HepG2 (cell line): ENCODE results near the gene HABP2.

Experiments
- CEBPB ChIP-seq: IDR thresholded peaks from 2 replicates; pipeline ENCODE4 v1.6.1; 2011; ENCODE audit warnings: low read depth, low read length, improper control_type of control experiment, borderline replicate concordance
- EZH2 ChIP-seq: conservative IDR thresholded peaks from 2 replicates; pipeline ENCODE4 v1.6.1; 2012; ENCODE audit warnings: mild to moderate bottlenecking, low read depth, low read length, moderate library complexity
- IRX3 ChIP-seq: sonication (generic); formaldehyde crosslinking; IDR thresholded peaks from 2 replicates; pipeline ENCODE4 v1.8.1; 2023; ENCODE audit warnings: mild to moderate bottlenecking, low read depth, missing genetic modification reagents, borderline replicate concordance
- JDP2 ChIP-seq: sonication (generic); formaldehyde crosslinking; IDR thresholded peaks from 2 replicates; pipeline ENCODE4 v1.8.1; 2022; ENCODE audit warnings: missing genetic modification reagents, borderline replicate concordance
- KDM3A ChIP-seq: IDR thresholded peaks from 2 replicates; pipeline ENCODE4 v1.6.1; 2018; ENCODE audit warnings: low read depth, missing compliant biosample characterization
- SMAD1 ChIP-seq: sonication (generic); formaldehyde crosslinking; IDR thresholded peaks from 2 replicates; pipeline ENCODE4 v1.4.0; 2020; ENCODE audit warnings: missing genetic modification reagents, low read depth, mild to moderate bottlenecking, borderline replicate concordance
- YY1 ChIP-seq: IDR thresholded peaks from 2 replicates; pipeline ENCODE4 v1.6.1; 2011; ENCODE audit warnings: low read length, low read depth, moderate library complexity, mild to moderate bottlenecking; ENCODE audit not compliant: insufficient read depth, insufficient replicate concordance
- ZFP62 ChIP-seq: sonication (generic); formaldehyde crosslinking; IDR thresholded peaks from 2 replicates; pipeline ENCODE4 v1.4.0; 2020; ENCODE audit warnings: missing genetic modification reagents
- ZNF121 ChIP-seq: sonication (generic); formaldehyde crosslinking; IDR thresholded peaks from 2 replicates; pipeline ENCODE4 v1.5.0; 2020; ENCODE audit warnings: mild to moderate bottlenecking, missing genetic modification reagents
- TF ChIP-seq, protein P1 (sequence below): sonication (generic); formaldehyde crosslinking; IDR thresholded peaks from 2 replicates; pipeline ENCODE4 v1.8.0; 2022; ENCODE audit warnings: mild to moderate bottlenecking, missing genetic modification reagents, moderate library complexity
- TF ChIP-seq, protein P2 (sequence below): sonication (generic); formaldehyde crosslinking; IDR thresholded peaks from 2 replicates; pipeline ENCODE4 v1.8.0; 2022; ENCODE audit warnings: missing genetic modification reagents, mild to moderate bottlenecking, moderate library complexity, borderline replicate concordance

DNA sequence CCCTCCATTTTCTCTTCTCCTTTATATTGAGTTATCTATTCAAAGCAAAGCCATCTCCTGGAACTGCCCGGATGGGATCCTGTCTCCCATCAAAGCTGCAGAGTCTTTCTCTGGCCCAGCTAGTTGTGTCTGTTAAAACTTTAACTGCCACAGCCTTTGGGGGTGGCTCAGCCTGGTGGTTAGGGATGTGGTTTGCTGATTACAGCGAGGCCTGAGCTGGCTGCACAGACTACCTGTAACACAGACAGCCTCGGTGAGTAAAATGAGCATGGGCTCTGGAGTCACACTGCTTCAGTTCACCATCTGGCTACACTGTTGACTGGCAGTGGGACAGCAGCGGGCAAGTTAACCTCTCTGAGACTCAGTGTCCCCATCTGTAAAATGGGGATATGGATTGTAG, 18.4 kb upstream of the HABP2 start:
- TF ChIP-seq, protein P1, sequence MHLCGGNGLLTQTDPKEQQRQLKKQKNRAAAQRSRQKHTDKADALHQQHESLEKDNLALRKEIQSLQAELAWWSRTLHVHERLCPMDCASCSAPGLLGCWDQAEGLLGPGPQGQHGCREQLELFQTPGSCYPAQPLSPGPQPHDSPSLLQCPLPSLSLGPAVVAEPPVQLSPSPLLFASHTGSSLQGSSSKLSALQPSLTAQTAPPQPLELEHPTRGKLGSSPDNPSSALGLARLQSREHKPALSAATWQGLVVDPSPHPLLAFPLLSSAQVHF (CRISPR knock-in tag) = no peak
- no peak for TF ChIP-seq ZNF121 (CRISPR knock-in tag)
- no peak for TF ChIP-seq EZH2
- no peak for TF ChIP-seq JDP2 (CRISPR knock-in tag)
- no peak for TF ChIP-seq CEBPB
- no peak for TF ChIP-seq IRX3 (CRISPR knock-in tag)
- TF ChIP-seq YY1 = no peak
- TF ChIP-seq SMAD1 (CRISPR knock-in tag) = no peak
- no peak for TF ChIP-seq ZFP62 (CRISPR knock-in tag)
- TF ChIP-seq, protein P2, sequence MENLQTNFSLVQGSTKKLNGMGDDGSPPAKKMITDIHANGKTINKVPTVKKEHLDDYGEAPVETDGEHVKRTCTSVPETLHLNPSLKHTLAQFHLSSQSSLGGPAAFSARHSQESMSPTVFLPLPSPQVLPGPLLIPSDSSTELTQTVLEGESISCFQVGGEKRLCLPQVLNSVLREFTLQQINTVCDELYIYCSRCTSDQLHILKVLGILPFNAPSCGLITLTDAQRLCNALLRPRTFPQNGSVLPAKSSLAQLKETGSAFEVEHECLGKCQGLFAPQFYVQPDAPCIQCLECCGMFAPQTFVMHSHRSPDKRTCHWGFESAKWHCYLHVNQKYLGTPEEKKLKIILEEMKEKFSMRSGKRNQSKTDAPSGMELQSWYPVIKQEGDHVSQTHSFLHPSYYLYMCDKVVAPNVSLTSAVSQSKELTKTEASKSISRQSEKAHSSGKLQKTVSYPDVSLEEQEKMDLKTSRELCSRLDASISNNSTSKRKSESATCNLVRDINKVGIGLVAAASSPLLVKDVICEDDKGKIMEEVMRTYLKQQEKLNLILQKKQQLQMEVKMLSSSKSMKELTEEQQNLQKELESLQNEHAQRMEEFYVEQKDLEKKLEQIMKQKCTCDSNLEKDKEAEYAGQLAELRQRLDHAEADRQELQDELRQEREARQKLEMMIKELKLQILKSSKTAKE (CRISPR knock-in tag) = no peak
- no peak for TF ChIP-seq KDM3A (CRISPR knock-in tag)
